HPDE6-E6E7 (cell line): ENCODE results near the gene TMEM120B.
A peak's percentile ranks its signal among the peaks of the same experiment; 100 is the strongest.
"Not testable (repeated sequence)": the region's sequence is repeated elsewhere in the genome, so short reads cannot be mapped to it uniquely, and the experiment has no call there.

ENCODE experiments used
- DNase-seq: peaks from one replicate; pipeline ENCODE4 v3.0.0; 2011; ENCODE audit warnings: missing footprints; ENCODE audit errors: extremely low spot score

Gene TMEM120B

DNA sequence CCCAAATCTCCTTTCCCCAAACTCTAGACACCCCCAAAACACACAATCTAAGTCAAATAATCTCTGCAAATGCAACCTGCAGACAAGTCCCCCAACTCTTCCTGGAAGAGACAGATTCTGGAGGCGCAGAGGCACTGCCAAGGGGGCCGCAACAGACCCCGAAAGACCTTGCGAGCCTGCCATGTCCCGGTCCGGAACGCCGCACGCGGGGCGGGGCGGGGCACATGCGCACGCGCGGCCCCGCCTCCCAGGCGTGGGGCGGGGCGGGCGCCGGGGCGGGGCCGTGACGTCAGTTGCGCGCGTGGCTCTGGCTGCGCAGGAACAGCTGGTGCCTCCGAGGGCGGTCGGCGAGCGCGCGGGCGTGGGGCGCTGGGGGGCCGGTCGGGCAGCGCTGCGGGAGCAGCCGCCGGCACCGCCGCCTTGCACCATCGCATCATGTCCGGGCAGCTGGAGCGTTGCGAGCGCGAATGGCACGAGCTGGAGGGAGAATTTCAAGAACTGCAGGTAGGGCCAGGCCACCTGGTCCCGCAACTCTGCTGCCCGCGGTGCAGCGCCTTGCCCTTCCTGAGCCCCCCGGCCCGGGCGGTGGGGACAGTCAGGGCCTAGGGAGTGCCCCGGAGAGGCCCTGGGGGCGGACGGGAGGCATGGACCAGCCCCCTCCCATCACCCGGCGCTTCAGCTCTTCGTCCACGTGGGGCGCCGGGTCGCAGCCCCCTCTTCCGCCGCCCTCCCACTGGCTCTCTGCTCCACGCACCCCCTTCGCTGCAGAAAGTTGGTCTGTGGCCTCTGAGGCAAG is at the start of gene TMEM120B:
Gene TMEM120B (plus strand): TSS at position 292 of the 796 bp plus-strand sequence. CDS start 144 bp downstream, at position 436.
- peak; percentile 58 for DNase-seq

DNA sequence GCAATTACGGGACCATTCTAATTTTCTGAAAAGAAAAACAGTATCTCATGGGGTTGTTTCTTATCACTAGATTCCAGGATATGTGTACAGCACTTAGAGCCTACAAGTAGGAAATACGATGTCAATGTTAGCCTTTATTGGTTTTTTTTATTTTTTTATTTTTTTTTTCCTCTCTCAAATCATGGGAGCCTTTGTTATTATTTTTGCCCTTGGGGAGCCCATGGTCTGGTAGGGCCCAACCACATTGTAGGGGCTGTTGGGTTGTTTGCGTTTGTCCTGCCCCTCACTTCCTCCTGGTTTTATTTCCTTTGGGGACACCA is 49.0 kb upstream of the TMEM120B start:
- no peak for DNase-seq

DNA sequence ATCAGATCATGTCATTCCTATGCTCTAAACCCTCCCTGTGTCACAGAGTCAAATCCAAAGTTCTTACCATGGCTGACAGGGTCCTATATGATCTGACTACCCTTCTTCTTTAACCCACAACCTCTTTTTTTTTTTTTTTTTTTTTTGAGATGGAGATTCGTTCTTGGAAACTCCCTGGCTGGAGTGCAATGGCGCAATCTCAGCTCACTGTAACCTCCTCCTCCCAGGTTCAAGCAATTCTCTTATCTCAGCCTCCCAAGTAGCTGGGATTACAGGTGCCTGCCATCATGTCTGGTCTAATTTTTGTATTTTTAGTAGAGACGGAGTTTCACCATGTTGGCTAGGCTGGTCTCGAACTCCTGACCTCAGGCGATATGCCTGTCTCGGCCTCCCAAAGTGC is 45.7 kb upstream of the TMEM120B start:
- not testable (repeated sequence) for DNase-seq

DNA sequence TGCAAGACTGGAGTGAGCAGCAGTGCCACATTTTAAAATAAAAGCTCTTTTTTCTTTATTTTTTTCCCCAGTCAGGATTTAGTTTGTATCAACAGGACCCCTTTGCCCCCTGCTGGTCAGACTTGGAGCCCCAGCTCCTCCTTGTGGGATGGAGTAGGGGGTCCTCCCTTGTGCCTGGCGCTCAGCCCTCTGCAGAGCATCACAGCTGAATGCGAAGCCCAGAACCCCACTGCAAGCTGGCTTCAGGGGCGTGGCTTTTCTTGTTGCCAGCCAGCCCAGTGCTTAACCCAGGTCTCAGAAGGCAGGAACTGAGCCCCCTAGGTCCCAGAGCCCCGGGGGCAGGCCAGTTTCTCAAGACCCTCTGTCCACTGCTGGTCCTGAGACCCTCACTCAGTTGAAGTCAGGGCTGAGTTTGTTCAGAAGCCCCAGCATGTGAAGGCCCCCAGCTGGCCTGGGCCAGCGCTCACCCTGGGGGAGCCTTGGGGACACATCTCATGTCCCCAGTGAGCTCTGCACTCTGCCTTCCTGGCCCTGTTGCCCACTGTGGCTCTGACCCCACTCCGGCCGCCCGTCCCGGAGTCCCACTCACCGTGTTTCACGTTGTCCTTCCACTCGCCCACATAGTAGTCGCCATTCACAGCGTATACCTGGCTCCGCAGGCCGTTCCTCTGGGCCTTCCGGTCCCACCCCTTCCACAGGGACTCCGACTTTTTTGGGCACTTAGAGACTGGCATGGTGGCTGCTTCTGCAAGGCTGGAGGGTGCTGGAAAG is 43.6 kb upstream of the TMEM120B start:
- DNase-seq = no peak

DNA sequence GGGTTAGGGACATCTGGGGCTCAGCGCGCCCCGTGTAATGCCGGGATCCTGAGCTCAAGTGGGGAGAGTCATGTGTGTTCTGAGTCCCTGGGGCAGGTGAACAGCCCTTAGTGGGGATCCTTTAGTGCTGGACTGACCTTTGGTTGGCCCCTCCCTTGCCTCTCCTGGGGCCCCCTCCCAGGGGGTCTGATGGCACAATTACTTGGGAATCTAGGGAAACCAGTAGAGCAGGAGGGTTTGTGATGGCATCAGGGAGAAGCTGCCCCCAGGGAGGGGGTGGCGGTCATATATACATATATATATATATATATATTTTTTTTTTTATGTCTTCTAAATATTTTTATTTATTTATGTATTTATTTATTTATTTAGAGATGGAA is 43.0 kb upstream of the TMEM120B start, which contains the start of gene MORN3:
Gene MORN3 (minus strand): TSS at position 134 of the 380 bp plus-strand sequence. CDS start 171 bp downstream, outside the sequence.
- DNase-seq = no peak

DNA sequence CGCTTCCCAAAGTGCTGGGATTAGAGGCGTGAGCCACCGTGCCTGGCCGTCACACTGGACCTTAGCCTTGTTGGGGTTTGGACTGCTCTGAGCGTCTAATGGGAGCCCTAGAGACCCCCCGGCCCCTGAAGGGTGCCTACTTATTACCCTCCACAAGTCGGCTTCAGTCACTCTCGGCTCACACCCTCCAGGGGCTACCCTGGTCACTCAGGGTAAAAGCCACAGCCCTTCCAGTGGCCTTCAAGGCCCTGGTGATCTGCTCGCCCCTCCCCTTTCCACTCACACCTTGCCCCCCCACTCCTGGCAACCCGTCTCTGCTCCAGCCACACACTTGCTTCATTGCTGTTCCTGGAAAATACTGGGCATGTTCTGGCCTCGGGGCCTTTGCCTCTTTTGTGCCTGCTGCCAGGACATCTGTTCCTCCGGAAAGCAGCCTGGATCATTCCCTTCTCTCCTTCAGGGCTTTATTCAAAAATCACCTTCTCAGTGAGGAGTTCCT is 39.5 kb upstream of the TMEM120B start:
- DNase-seq = no peak

DNA sequence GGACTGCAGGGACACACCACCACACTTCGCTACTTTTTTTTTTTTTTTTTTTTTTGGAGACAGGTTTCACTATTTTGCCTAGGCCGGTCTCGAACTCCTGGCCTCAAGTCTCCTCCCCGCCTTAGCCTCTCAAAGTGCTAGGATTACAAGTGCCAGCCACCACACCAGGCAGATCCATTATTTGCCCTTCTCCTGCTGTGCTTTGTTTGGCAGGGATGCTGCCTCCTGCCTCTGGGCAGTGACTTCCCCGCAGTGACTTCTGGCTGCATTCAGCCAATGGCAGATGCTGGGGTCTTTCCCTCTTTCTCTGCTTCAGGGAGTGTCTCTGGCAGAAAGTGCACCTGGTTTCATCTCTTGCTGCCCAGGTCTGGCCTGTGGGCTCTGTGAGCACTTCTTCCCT is 36.4 kb upstream of the TMEM120B start:
- no peak for DNase-seq

DNA sequence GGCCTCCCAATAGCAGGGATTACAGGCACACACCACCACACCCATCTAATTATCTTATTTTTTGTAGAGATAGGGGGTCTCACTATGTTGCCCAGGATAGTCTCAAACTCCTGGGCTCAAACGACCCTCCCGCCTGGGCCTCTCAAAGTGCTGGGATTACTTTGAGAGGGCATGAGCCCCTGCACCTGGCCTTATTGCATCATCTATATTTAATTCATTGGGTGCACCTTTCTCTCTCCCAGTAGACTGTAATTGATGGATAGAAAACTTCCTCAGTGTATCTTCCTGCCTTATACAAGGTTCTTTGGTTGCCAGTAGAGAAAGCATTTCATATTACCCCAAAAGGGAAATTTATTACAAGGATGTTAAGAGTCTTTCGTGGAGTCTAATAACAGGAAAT is 34.2 kb upstream of the TMEM120B start:
- DNase-seq = no peak

DNA sequence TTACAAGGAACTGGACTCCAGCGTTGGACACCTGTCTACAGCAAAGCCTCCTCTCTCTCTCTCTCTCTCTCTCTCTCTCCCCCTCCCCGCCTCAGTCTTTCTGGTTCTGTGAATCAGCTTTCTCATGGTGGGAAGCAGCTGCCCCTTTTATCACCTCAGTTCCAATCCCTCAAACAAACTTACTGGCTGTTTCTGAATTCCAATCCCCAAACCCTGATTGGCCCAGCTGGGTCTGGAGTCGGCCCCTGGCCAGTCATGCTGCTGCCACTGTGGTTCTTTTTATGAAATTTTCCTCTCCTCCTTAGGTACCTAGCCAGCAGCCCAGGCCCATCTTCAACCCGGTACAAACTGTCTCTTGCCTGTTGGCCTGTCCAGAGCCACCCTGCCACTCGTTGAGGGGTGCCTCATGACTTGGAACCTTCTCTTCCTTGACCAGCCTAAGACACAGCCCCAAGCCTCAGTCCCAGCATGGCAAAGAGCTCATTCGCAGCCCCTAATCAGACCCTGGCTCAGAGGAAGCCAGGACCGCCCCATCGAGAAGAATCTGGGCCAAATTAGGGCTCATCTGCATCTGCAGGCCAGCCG is 33.7 kb upstream of the TMEM120B start:
- DNase-seq = no peak

DNA sequence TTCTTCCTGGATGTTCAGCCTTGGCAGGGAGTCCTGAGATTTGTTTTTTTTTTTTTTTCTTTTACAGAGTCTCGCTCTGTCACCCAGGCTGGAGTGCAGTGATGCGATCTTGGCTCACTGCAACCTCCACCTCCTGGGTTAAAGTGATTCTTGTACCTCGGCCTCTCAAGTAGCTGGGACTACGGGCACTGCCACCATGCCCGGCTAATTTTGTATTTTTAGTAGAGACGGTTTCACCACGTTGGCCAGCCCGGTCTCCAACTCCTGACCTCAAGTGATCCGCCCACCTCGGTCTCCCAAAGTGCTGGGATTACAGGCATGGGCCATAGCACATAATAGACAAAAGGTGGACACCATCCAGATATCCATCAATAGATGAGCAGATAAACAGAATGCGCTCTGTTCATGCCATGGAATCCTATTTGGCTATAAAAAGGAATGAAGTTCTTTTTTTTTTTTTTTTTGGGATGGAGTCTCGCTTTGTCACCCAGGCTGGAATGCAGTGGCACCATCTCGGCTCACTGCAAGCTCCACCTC is 32.8 kb upstream of the TMEM120B start:
- not testable (repeated sequence) for DNase-seq

DNA sequence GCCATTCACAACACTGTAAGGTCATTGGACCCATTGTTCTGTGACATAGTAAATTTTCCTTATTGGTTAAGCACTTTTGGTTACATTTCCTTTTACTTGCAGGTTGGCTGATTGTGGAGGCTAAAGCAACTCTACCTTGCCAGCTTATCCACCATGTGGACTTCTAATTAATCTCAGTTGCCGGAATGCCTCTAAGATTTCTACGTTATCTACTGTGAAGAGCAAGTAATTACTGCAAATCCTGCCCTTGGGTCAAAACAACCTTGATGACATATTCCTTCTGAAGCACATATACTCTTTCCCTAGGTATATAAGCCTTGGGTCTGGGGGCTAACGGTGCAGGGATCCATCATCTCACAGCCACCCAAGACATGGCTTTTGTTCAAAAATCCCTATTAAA is 23.6 kb upstream of the TMEM120B start:
- no peak for DNase-seq

DNA sequence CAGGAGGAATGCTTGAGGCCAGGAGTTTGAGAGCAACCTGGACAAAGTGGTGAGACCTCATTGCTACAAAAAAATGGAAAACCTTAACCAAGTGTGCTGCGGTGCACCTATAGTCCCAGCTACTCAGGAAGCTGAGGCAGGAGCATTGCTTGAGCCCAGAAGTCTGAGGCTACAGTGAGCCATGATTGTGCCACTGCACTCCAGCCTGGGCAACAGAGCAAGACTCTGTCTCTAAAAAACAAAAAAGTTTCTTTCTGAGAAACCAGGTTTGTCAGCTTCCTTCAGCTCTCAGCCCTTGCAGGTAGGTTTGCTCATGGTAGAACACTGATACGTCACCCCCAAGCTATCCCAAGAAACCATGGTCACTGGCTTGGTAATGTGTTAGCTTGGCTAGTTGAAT is 23.1 kb upstream of the TMEM120B start:
- no peak for DNase-seq

DNA sequence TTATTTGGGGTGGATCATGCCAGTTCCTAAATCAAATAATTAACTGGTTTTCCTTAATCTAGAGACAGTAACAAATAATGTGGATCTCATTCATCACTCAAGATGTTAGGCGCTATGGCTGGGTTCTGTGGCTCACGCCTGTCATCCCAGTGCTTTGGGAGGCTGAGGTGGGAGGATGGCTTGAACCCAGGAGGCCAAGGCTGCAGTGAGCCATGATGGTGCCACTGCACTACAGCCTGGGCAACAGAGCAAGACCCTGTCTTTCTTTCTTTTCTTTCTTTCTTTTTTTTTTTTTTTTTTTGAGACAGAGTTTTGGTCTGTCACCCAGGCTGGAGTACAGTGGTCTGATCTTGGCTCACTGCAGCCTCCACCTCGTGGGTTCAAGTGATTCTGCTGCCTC is 19.8 kb upstream of the TMEM120B start:
- not testable (repeated sequence) for DNase-seq

DNA sequence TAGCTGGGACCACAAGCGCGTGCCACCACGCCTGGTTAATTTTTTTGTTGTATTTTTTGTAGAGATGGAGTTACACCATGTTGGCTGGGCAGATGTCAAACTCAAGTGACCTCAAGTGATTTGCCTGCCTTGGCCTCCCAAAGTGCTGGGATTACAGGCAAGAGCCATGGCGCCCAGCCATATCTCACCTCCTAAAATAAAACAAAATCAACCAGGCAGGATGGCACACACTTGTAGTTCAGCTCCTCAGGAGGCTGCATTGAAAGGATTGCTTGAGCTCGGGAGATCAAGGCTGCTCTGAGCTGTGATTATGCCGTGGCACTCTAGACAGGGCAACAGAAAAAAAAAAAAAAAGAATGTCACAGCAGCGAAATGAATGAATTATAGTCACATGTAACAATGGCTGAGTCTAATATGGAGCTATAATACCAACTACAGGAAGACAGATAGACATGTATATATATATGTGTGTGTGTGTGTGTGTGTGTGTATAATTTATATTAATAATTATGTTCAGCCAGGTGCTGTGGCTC is 19.3 kb upstream of the TMEM120B start:
- DNase-seq = no peak

DNA sequence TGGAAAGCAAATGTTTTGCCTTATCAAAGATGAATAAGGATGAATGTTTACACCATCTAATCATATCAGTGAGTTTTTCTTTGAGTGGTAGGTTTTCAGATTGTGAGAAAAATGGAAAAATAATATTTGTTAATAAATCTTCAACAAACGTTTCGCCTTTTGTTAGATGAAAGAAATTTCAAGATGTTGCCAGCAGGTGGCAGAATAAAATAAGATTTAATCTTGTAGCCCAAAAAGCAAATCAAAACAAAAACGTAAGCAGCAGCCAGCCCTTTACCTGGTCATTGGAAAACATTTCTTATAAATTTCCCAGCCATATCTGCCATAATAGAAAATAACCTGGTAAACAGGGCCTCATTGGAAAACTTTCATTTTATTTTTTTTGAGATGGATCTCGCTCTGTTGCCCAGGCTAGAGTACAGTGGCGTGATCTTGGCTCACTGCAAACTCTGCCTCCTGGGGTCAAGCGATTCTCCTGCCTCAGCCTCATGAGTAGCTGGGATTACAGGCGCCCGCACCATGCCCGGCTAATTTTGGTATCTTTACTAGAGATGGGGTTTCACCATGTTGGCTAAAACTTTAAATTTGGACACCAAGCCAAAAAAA is 15.4 kb upstream of the TMEM120B start:
- no peak for DNase-seq

DNA sequence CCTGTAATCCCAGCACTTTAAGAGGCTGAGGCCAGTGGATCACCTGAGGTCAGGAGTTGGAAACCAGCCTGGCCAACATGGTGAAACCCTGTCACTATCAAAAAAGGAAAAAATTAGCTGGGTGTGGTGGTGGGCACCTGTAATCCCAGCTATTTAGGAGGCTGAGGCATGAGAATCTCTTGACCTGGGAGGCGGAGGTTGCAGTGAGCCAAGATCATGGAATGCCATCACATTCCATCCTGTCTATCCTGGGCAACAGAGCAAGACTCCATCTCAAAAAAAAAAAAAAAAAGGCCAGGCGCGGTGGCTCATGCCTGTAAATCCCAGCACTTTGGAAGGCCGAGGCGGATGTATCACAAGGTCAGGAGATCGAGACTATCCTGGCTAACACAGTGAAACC is 14.7 kb upstream of the TMEM120B start:
- DNase-seq = not testable (repeated sequence)

DNA sequence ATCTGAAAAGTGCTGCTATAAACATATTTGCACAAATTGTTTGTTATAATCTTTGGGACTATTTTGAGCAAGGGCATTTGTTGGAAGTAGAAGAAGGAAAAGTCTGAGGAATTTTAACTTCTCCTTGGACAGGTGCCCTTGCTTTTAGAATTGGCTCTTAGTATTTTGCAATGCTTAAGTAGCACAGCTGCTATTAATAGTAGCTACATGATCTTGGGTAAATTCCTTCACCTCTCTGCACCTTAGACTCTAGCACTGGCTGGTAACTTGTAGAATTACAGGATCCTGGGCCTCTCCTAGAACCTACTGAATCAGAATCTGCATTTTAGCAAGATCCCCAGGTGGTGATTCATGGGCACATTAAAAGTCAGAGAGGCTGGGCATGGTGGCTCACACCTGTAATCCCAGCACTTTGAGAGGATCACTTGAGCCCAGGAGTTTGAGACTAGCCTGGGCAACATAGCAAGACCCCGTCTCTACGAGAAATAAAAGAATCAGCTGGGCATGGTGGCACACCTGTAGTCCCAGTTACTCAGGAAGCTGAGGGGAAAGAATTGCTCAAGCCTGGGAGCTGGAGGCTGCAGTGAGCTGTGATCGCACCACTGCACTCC is 10.8 kb upstream of the TMEM120B start:
- no peak for DNase-seq

DNA sequence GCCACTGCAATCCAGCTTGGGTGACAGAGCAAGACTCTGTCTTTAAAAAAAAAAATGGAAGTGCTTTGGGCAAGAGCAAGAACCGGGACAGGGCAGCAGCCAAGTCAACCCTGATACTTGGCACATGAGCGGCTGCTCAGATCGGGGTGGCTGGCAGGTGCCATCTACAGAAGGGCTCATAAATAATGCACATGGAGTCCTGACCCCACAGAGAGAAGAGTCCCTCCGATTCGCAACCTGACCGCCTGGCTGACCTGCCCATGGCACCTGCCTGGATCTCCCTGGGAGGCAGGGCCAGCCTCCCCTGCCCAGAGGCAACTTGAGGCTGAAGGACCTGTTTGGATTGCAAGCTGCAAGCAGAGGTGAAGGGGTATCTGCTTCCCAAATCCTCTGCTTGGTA is 9.6 kb upstream of the TMEM120B start:
- no peak for DNase-seq

DNA sequence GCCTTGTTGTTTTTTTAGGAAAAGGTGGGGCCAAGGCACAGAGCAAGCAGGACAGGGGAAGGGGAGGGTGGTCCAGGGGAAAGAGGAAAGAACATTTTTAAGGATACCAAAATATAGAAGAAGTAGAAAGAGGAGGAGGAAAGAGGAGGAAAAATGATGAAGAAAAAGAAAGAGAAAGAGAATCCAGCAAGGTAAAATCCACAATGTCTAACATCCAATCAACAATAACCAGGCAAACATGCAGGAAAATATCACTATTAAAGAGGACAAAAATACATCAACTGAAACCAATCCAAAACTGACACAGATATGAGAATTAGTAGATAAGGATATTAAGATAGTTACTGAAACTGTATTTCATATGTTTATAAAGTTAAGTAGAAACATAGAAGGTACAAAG is 7.0 kb upstream of the TMEM120B start:
- DNase-seq = no peak

DNA sequence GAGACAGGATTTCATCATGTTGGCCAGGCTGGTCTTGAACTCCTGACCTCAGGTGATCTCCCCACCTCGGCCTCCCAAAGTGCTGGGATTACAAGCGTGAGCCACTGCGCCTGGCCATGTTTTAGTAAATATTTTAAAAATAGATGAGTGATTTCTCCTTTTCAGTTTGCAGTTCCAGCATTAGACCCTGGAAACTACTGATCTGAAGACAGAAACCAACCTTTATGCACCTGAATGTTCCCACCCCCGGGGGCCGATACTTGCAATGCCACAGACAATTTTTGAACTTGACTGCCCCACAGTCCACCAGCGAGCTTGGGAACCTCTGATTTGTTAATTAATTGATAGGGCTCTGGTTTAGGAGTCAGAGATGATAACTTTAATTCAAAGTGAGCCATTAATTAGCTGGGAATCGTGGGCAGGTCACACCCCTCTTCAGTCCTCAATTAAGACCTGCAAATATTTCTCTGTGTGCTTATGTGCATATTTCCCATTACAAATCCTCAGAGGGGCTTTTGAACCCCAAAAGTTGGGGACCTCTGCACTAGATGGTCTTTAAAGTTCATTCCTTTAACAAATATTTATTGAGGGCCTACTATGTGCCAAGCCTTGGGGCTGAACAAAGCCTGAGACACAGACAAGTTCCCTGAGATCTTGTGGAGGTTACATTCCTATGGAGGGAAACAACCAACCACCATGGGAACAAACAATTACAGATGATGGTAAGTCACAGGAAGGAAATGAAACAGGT is 4.1 kb upstream of the TMEM120B start:
- no peak for DNase-seq

DNA sequence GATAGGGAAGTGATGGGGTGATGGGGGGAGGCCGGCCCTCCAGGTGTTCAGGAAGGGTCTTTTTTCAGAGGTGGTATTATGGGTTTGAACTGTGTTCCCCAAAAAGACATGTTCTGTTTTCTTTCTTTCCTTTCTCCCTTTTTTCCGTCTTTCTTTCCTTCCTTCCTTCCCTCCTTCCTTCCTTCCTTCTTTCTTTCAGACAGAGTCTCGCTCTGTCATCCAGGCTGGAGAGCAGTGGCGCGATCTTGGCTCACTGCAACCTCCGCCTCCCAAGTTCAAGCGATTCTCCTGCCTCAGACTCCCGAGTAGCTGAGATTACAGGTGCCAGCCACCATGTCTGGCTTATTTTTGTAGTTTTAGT is 3.5 kb upstream of the TMEM120B start:
- DNase-seq = not testable (repeated sequence)
